Measurements from ENCODE around the gene PIEZO2. TPM values are rescaled to one million over a fixed set of nuclear protein-coding genes. Genes with fewer than 3 reads are reported as not detected.

PIEZO2 gene
- total RNA-seq = 9.5 and 23.7 TPM in 2 replicates

DNA sequence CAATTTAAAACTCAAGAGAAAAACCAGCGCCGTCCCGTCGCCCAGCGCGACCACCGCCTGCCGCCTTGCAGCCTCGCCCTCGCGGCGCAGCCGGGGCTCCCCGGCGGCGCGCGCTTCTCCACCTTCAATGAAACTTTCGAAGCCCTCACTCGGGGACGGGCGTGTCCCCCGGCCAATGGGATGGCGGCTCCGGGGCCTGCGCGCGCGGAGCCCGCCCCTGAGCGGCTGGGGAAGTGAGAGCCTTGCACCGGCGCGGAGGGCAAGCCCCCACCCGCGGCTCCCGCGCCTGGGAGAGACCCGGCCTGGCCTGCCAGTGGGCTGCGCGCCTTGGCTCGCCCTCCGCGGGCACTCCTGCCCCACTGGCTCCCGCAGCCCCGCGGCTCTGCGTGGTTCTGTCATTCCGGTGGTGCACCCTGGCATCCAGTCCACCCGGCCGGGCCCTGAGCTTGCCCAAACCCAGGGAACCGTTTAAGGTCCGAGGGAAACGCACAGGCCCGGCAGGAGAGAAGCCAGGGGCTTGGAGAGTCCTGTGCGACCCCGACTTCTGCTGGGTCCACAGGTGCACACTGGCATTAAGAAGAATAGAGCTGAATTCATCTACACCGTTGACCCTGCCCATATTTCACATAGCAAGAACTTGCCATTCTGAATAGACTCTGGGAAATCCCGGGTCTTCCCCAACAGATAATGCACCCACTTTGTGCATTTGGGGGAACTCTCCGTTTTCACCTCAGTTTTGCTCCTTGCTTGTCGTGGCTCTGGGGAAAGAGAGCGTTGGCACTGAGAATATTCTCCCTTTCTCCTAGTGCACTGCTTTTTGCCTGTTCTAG lies at the start of gene PIEZO2:
TSS of gene PIEZO2 (minus strand) at position 129 of the 830 bp plus-strand sequence. CDS start 981 bp downstream, outside the sequence.

